Trophoblast cell (in vitro differentiated cells and primary cell): Measurements from ENCODE around the gene TMOD3.
"Not testable (repeated sequence)": the region's sequence is repeated elsewhere in the genome, so short reads cannot be mapped to it uniquely, and the experiment has no call there.

Experiments
- DNase-seq, 2 donors: peaks; one replicate each; pipeline ENCODE4 v3.0.0-alpha.2; 2016
- H2AFZ ChIP-seq: 2 replicates; pipeline ENCODE4 v1.6.1; 2013; ENCODE audit warnings: low read length, moderate library complexity, mild to moderate bottlenecking; ENCODE audit not compliant: insufficient read depth, poor library complexity
- H2AK5ac ChIP-seq: 2 replicates; pipeline ENCODE4 v1.6.1; 2013; ENCODE audit warnings: mild to moderate bottlenecking, low read length
- H2BK120ac ChIP-seq: 2 replicates; pipeline ENCODE4 v1.6.1; 2013; ENCODE audit warnings: low read length, mild to moderate bottlenecking, moderate library complexity; ENCODE audit not compliant: insufficient read depth, poor library complexity
- H2BK12ac ChIP-seq: 2 replicates; pipeline ENCODE4 v1.6.1; 2013; ENCODE audit warnings: mild to moderate bottlenecking, low read length, moderate library complexity
- H2BK5ac ChIP-seq: 2 replicates; pipeline ENCODE4 v1.6.1; 2013; ENCODE audit warnings: low read length, low read depth, moderate library complexity, mild to moderate bottlenecking; ENCODE audit not compliant: poor library complexity
- H3K14ac ChIP-seq: 2 replicates; pipeline ENCODE4 v1.6.1; 2013; ENCODE audit warnings: mild to moderate bottlenecking, low read length
- H3K18ac ChIP-seq: 2 replicates; pipeline ENCODE4 v1.6.1; 2013; ENCODE audit warnings: mild to moderate bottlenecking, low read length
- H3K23ac ChIP-seq: 2 replicates; pipeline ENCODE4 v1.6.1; 2013; ENCODE audit warnings: low read length
- H3K27ac ChIP-seq: 2 replicates; pipeline ENCODE4 v1.5.1; 2013; ENCODE audit warnings: low read depth, mild to moderate bottlenecking, inconsistent platforms, low read length, moderate library complexity
- H3K27me3 ChIP-seq: 2 replicates; pipeline ENCODE4 v1.6.1; 2013; ENCODE audit warnings: inconsistent platforms, mild to moderate bottlenecking, low read length, moderate library complexity; ENCODE audit not compliant: insufficient read depth
- H3K36me3 ChIP-seq, 2 experiments: 1 replicate in 1 of 2; 2 replicates in 1 of 2; pipeline ENCODE4 v1.6.1; 2013; ENCODE audit warnings: low read length in 2 of 2, mild to moderate bottlenecking in 2 of 2, moderate library complexity in 1 of 2; ENCODE audit not compliant: insufficient read depth in 2 of 2, control insufficient read depth in 1 of 2
- H3K4ac ChIP-seq: 2 replicates; pipeline ENCODE4 v1.6.1; 2013; ENCODE audit warnings: low read depth, mild to moderate bottlenecking, low read length, moderate library complexity
- H3K4me1 ChIP-seq, 2 experiments: 1 replicate in 1 of 2; 2 replicates in 1 of 2; pipeline ENCODE4 v1.6.1; 2013; ENCODE audit warnings: low read length in 2 of 2, mild to moderate bottlenecking in 2 of 2, moderate library complexity in 1 of 2; ENCODE audit not compliant: insufficient read depth in 2 of 2, control insufficient read depth in 1 of 2
- H3K4me2 ChIP-seq: 2 replicates; pipeline ENCODE4 v1.6.1; 2013; ENCODE audit warnings: inconsistent platforms, mild to moderate bottlenecking, low read length, moderate library complexity
- H3K4me3 ChIP-seq: 2 replicates; pipeline ENCODE4 v1.5.1; 2013; ENCODE audit warnings: mild to moderate bottlenecking, low read depth, low read length, inconsistent platforms
- H3K79me1 ChIP-seq: one replicate; pipeline ENCODE4 v1.6.1; 2013; ENCODE audit warnings: low read length
- H3K79me2 ChIP-seq: 2 replicates; pipeline ENCODE4 v1.6.1; 2013; ENCODE audit warnings: low read length, mild to moderate bottlenecking; ENCODE audit not compliant: control insufficient read depth, insufficient read depth, poor library complexity
- H3K9ac ChIP-seq: 2 replicates; pipeline ENCODE4 v1.6.1; 2013; ENCODE audit warnings: mild to moderate bottlenecking, low read length
- H3K9me3 ChIP-seq: 2 replicates; pipeline ENCODE4 v1.6.1; 2013; ENCODE audit warnings: low read depth, mild to moderate bottlenecking, control low read depth, inconsistent platforms, low read length; ENCODE audit not compliant: insufficient read depth
- H4K12ac ChIP-seq: 2 replicates; pipeline ENCODE4 v1.6.1; 2013; ENCODE audit warnings: low read depth, mild to moderate bottlenecking, low read length, moderate library complexity
- H4K8ac ChIP-seq: 2 replicates; pipeline ENCODE4 v1.6.1; 2013; ENCODE audit warnings: low read depth, mild to moderate bottlenecking, low read length, moderate library complexity
- H4K91ac ChIP-seq: one replicate; pipeline ENCODE4 v1.6.1; 2013; ENCODE audit warnings: low read depth, mild to moderate bottlenecking, low read length, moderate library complexity
- WGBS: extraction: QIAGEN DNeasy Blood & Tissue Kit; methylation state at CpG from one replicate; pipeline ENCODE4 v1.1.7; 2013; ENCODE audit warnings: missing lambda C conversion rate; ENCODE audit not compliant: insufficient read length, insufficient coverage; ENCODE audit errors: extremely low coverage; 5-methylcytosine and 5-hydroxymethylcytosine counted together

Gene TMOD3

GRCh38 chr15:51783967-51784366 is 45.5 kb upstream of the TMOD3 start:
- Histone ChIP-seq H3K14ac (no peak overlapping the region), H3K4me1 (no peaks in the 10 kb centered on the region), H3K27me3 (no peaks in the 10 kb centered on the region), H3K27ac (no peak overlapping the region), H3K4me3 (no peak overlapping the region), H3K9ac (no peak overlapping the region), H3K79me2 (no peaks in the 10 kb centered on the region), H3K4me2 (no peak overlapping the region), H3K4ac (no peak overlapping the region), H4K91ac (no peak overlapping the region), H2BK120ac (no peak overlapping the region), H3K9me3 (no peaks in the 10 kb centered on the region), H2BK5ac (no peak overlapping the region), H4K8ac (no peak overlapping the region), H4K12ac (no peak overlapping the region), H3K23ac (no peak overlapping the region), H3K79me1 (no peaks in the 10 kb centered on the region), H2AFZ (no peak overlapping the region), H3K18ac (no peak overlapping the region), H2AK5ac (no peak overlapping the region), H3K36me3 (no peaks in the 10 kb centered on the region), H2BK12ac (no peak overlapping the region)
- peak in 1 of 2 donors; percentile 7 for DNase-seq
- no CpG with 5 or more reads among the region's 3 CpGs for WGBS

- DNase-seq: peak; percentile 10 to 60
- H3K23ac ChIP-seq, H3K79me1 ChIP-seq, H4K12ac ChIP-seq, H3K27ac ChIP-seq, H3K4me3 ChIP-seq, H3K4me2 ChIP-seq, H3K4me1 ChIP-seq, H4K8ac ChIP-seq, H2BK12ac ChIP-seq, H3K4ac ChIP-seq, H3K79me2 ChIP-seq, H3K9me3 ChIP-seq, H3K14ac ChIP-seq, H3K18ac ChIP-seq, H2AK5ac ChIP-seq, H4K91ac ChIP-seq, H3K27me3 ChIP-seq, H3K36me3 ChIP-seq, H2AFZ ChIP-seq, H2BK5ac ChIP-seq, H3K9ac ChIP-seq, H2BK120ac ChIP-seq: not testable (repeated sequence)
- no CpG with 5 or more reads among the region's 11 CpGs for WGBS
Measured at GRCh38 chr15:51787130-51787529, 42.3 kb upstream of the TMOD3 start.

GRCh38 chr15:51792474-51792873 is 37.0 kb upstream of the TMOD3 start:
- H2AFZ ChIP-seq, H3K4me3 ChIP-seq, H3K4ac ChIP-seq, H3K27ac ChIP-seq, H3K4me1 ChIP-seq, H3K79me2 ChIP-seq, H2BK120ac ChIP-seq, H3K36me3 ChIP-seq, H4K91ac ChIP-seq, H2AK5ac ChIP-seq, H3K23ac ChIP-seq, H3K27me3 ChIP-seq, H2BK5ac ChIP-seq, DNase-seq, H3K9ac ChIP-seq, H2BK12ac ChIP-seq, H4K8ac ChIP-seq, H3K9me3 ChIP-seq, H3K14ac ChIP-seq, H4K12ac ChIP-seq, H3K4me2 ChIP-seq, H3K18ac ChIP-seq, H3K79me1 ChIP-seq: not testable (repeated sequence)
- WGBS: no CpG with 5 or more reads among the region's 4 CpGs

DNA sequence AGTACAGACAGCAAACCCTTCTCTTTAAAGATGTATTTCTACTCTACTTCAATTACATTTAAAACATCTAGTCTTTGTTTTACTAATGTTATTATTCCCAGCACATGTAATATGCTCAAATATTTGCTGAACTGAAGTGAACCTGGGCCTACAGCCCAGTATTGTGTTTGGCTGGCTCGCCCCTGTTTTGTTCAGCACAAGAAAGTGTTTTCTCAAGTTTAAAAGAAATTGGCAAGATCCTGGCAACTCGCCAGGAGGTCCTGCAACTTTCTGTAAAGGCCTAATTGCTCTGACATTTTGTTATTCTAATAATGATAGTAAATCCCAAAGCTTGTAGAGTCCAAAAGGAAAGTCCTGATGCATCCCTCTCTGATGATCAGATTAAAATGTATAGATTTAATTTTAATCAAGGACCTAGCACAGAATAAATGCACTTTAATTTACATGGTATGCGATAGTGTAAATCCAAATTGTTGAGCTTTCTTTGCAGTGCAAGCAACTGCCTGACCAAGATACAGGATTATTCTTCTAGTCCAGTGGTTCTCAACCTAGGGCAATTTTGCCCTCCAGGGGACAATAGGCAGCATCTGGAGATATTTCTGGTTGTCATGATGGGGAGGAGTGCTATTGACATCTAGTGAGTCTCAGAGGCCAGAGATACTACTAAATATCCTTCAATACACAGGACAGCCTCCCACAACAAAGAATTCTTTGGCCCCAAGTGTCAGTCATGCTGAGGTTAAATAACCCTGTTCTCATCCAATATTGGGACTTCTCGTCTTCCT is 35.7 kb upstream of the TMOD3 start:
- Histone ChIP-seq H4K8ac (no peak overlapping the region), H3K36me3 (no peaks in the 10 kb centered on the region), H3K14ac (no peak overlapping the region), H3K4ac (no peak overlapping the region), H2BK5ac (no peak overlapping the region), H3K23ac (no peak overlapping the region), H3K4me1 (no peaks in the 10 kb centered on the region), H3K27ac (no peak overlapping the region), H2BK12ac (no peak overlapping the region), H3K9ac (no peak overlapping the region), H2AFZ (no peak overlapping the region), H3K79me1 (no peaks in the 10 kb centered on the region), H3K79me2 (no peaks in the 10 kb centered on the region), H2BK120ac (no peak overlapping the region), H3K27me3 (no peaks in the 10 kb centered on the region), H3K18ac (no peak overlapping the region), H3K9me3 (no peaks in the 10 kb centered on the region), H3K4me2 (no peak overlapping the region), H3K4me3 (no peak overlapping the region), H4K91ac (no peak overlapping the region), H2AK5ac (no peak overlapping the region), H4K12ac (no peak overlapping the region)
- no CpG with 5 or more reads among the region's 4 CpGs for WGBS
- DNase-seq: no peak
